Glomerular endothelial cell (primary cell): ENCODE results near the gene SUSD4. TPM values are rescaled to one million over a fixed set of nuclear protein-coding genes. Genes with fewer than 3 reads are reported as not detected.

Experiments used
- DNase-seq: peaks from one replicate; pipeline ENCODE4 v3.0.0-alpha.2; 2011; ENCODE audit warnings: low read depth, low spot score; ENCODE audit errors: extremely low read depth
- total RNA-seq: library from RNA; depleted of rRNA; stranded (reverse); fragments of >200 nt; gene quantifications from 2 replicates; pipeline ENCODE4 v1.2.3, GENCODE V29; 2015

The SUSD4 gene
- total RNA-seq, 1 donor from 2014 or later, result not detected

DNA sequence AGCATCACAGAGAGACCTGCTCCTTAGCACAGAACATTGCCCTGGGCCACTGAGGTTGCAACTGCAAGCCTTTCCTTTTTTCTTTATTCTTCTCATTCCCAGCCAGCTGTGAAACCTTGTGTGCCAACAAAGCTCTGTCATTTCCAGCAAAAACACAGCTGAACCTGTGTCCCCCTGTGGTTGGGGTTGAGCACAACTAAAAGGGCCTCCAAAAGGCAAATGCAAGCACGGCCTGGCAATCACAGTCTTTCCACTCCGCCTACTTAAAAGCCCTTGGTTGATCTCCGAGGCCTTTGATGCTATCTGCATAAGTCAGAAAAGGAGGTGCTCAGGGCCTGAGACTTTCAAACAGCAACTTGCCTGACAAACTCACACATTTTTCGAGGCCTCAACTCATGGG is 32.7 kb downstream of the SUSD4 start:
- DNase-seq, result no peak

DNA sequence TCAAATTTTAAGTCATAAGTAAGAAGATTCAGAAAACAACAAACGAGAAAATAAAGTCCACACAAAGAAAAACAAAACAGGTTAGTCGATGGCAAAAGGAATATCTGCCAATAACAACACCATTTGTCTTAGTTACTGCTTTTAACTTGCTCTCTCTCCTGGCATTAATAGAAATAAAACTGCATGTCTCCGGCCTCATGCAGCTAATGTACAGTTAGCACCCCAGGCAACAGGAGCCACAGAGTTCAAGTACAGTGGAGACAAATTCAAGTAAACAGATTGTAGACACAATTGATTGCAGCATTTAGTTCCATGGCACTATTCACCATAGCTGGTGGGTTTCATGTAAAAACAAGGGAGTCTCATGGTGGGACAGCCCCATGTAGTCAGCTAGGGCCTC is 33.5 kb downstream of the SUSD4 start:
- no peak for DNase-seq

DNA sequence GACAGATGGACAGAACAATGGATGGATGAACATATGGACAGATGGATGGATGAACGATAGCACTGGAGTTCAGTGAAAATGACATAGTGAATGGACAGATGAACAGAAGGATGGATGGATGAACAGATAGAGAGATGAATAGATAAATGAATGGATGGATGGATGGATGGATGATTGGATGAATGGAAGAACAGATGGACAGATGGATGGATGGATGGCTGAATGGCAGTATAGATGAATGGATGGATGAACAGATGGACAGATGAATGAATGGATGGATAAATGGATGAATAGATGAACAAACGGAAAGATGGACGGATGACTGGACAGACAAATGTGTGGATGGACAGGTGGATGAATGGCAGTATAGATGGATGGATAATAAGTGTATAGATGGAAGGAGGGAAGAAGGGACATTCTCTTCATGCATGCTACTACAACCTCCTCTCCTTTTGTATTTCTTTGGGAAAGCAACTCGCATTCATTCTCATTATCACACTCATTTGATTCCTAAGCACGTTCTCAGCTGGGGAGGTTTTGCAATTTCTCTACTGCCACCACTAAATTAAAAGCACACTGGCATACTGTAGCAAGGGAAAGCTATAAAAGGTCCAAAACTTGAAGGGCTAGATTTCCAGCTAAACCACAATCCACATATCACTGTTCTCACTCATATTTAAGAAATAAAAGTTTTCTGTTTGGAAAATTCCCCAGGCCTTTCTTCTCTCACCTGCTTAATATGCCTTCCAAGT is 34.1 kb downstream of the SUSD4 start:
- no peak for DNase-seq

DNA sequence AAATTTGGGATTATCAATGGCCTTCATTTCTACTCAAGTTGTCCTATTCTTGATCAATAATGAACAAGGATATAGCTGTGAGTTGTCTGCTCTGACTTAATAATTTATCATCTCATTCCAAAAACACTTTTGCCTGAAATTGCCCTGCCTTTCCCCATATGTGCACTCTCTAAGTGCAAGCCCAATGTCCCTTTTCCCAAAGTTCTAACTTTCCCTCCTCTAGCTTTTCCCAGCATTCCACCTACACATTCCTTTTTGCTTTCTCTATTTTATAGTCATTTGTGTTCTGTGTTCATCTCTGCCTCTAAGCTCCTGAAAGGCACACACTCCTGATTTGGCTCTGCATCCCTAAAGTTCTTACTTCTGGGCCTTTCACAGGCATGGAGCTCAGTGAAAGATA is 34.7 kb downstream of the SUSD4 start:
- DNase-seq, result no peak

DNA sequence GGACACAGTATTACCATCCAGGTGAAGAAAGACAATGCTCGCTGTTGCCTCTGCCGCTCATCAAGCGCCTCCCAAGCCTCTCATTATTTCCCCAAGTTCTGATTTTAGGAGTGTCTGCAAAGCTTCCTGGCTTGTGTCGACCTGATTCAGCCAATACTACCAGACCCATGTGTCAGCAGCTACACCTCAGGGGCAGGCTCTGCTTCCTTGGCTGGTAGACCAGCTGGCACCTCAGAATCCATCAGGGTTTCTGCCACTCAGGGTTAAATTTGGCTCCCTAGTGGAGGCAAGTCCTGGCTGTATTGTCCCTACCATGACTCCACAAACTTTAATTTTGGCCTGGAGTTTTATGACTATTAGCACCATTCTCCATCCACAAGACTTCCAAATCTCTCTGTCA is 35.4 kb downstream of the SUSD4 start:
- no peak for DNase-seq

DNA sequence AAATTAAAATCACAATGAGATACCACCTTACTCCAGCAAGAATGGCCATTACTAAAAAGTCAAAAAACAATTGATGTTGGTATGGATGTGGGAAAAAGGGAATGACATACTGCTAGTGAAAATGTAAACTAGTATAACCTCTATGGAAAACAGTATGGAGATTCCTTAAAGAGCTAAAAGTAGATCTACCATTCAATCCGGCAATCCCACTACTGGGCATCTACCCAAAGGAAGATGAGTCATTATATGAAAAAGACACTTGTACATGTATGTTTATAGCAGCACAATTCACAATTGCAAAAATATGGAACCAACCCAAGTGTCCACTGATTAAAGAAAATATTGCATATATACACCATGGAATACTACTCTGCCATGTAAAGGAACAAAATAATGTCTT is 37.2 kb downstream of the SUSD4 start:
- no peak for DNase-seq

DNA sequence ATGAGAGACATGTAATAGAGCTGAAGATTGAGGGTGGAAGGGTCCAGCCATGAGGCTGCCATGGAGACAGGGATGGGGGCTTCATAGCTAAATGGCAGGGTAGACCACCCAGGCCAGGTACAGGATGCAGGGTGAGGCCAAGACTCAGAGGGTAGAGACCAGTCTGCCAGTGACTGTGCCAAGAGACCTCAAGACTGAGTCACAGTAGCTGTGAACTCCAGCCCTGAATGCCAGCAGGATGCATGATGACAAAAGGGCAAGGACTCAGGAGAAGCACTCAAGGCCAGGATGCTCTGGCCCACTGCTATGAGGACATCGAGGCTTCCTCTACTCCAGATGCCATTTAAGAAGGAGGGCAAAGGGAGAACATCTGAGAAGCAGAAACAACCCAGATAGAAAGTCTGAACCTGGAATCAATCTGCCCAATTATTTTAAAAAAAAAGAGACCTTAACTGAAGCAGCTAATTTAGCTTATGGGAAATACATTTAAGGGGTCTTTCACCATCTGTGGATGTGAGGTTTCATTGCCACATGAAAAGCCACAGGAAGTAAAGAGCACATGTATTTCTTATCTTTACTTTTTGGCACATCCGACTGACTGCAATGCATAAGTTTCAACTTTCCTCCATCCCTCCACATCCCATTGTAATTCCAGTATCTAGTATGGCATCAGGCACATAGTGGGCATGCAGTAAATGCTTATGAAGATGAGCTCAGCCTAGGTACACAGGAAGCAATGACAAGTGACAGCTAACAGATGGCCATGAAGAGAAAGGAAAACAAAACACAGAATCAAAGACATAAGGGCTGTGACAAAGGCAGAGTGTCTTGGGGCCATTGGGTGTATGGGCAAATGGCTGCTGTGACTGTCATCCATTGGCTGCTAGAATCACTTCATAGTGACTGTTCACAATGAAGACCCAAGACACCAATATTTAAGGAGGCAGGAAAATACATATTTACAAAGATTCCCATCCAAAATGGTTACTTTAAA is 40.2 kb downstream of the SUSD4 start:
- no peak for DNase-seq

DNA sequence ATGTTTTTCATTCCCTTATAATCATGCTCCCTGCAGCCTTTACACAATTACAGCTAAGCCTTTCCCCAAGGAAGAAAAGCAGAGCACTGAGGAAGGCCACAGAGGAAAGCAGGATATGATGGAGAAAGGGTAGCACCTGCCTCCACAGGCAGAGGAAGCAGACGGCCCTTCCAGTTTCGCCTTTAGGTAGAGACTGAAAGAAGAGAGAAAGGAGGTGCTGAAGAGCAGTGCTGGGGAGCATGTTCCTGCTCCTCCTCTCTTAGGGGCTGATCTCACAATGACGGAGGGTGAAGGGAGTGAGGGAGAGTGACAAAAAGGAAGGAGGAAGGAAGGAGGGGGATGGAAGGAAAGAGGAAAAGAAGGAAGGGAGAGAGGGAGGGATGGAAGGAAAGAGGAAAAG is 41.1 kb downstream of the SUSD4 start:
- no peak for DNase-seq

DNA sequence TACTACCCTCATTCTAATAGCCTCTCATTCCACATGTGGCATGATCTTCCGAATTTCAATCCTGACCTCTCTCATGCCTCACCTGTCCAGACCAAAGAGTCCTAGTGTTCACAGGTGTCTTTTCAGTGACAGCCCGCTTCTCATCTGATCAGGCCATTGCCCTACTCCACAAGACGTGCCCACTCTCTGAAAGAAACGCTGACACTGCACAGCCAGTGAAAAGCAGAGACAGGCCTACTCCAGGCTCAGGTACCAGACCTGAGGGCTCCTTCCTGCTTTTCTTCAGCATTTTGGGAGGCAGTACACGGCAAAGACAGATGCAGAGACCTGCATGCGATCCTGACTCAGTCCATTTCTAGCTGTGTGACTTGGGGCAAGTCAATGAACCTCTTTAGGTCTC is 43.0 kb downstream of the SUSD4 start:
- no peak for DNase-seq

DNA sequence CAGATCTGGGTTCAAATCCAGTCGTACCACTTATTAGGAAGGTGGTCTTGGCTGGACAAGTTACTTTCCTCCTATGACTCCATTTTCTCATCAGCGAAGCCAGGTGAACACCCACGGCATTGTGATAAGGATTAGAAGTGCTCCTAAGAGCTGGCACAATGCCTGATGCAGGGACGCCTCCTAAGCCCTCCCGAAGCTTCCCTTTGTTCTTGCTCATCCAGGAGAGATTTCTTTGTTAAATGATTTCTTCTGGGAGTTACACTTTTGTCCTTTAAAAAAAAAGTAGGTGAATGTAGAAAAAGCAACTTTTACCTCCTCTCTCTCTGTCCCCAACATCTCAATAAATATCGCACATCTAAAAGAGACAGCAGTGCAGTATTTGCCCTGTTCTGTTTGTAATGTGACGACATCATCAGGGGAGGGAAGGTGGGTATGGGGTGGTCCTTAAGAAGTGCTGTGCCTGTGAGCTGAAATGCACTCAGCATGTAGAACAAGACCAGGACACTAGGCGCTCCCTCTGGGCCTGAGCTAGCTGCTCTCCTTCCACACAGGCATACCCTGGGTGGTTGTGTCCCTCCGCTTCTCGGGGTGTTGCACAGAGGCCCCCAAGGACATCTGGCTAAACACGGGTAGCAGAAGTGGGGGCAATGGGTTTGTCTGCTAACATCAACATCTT is 43.9 kb downstream of the SUSD4 start:
- no peak for DNase-seq

DNA sequence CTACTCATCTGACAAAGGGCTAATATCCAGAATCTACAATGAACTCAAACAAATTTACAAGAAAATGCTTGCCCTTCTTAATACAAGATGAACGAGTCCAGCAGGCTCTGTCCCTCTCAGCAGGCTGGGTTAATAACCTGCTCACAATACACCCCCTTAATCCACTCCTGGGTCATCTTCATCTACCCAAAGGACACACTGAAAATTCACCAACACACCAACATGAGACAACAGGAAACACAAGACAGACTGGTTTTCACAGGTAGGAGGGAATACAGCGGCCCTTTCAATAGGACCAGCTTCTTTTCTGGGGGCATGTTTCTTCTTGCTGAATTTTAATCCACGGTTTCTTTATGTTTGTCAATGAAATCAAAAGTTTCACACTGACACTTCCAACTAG is 44.6 kb downstream of the SUSD4 start:
- DNase-seq, result no peak

DNA sequence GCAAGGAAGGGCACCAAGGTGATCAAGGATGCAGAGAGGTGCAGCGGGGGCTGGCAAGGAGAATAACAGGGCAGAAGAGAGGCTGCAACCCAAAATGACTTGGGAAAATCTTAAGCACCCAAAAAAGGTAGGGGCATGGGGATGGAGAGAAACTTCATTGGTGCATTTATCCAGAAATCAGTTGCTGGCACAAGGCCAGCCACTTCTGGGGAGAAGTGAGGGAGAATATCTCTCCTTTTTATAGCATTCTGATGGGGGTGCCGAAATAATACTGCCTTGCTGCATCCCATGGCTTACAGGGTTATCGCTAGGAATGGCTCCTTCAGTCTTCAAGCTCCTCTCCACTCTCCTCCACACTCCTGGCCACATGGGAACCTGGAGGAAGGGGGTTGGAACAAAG is 47.9 kb downstream of the SUSD4 start:
- no peak for DNase-seq

DNA sequence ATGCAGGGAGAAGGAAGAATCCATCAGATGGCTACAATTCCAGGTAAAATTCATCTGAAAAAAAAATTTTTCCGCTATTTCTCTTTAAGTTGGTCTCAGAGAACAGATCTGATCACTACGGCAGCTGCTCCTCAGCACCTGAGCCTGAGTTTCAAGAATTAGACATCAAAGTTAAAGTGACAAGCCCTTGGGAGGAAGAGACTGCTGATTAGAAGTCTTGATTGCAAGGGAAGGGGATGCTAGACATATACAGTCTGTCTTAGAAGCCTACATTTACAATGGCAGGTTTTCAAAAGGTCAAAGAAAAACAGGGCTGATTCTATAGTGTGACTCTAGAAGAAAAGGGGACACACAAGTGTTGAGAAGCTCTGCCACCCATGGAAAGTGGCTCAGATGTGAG is 48.3 kb downstream of the SUSD4 start:
- DNase-seq, result no peak

DNA sequence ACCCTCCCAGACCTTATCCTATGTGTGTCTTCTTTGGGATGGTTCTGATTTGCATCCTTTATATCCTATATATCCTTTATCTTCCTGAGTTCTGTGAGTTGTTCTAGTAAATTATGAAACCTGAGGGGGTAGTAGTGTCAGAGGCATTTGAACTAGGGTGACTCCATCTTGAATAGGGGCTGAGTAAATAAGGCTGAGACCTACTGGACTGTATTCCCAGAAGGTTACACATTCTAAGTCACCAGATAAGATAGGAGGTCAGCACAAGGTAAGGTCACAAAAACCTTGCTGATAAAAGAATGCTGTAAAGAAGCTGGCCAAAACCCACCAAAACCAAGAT is 50.6 kb downstream of the SUSD4 start:
- DNase-seq, result no peak

DNA sequence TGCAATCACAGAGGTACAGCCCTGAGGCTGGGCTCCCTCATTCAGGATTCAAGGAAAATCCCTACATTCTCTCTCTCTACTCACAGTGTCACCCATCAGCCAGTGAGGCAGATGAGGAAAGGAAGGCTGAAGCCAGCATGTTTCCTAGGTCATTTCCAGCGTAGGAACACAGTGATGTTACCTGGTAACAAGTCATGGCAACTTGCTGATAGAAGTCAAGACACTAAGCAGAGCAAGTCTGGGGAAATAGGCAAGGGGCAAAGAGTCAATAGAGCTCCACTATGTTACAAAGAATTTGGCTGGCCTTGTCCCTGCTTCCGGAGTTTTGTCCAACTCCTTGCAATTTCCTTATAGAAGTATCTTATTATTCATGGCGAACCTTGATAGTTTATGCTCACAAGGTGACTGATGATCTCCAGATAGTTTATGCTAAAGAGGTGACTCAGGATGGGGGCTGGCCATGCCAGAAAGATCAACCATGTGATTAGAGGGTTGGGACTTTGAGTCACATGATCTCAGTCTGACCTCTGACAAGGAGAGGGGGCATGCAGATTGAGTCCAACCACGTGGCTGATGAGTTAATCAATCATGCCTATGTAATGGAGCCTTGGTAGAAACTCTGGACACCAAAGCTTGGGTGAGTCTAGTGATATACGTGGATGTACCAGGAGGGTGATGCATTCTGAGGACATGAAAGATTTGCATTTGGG is 51.1 kb downstream of the SUSD4 start:
- no peak for DNase-seq

DNA sequence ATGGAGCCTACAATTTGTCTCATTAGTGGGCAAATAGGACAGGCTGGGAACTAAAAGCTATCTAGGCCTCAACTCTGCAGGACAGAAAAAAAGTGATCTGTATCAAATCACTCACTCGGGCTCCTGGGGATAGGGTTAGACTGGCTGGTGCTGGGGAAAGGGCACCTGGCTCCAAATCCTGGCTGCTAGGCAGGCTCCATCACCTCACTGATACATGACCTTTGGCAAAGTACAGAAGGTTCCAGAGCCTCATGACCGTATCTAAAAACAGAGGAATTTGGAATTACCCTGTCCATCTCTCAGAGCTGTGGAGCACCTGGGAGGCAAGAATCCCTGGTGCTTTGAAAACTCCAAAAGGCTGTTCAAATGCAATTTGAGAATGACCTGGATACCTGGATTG is 51.7 kb downstream of the SUSD4 start:
- DNase-seq, result no peak

DNA sequence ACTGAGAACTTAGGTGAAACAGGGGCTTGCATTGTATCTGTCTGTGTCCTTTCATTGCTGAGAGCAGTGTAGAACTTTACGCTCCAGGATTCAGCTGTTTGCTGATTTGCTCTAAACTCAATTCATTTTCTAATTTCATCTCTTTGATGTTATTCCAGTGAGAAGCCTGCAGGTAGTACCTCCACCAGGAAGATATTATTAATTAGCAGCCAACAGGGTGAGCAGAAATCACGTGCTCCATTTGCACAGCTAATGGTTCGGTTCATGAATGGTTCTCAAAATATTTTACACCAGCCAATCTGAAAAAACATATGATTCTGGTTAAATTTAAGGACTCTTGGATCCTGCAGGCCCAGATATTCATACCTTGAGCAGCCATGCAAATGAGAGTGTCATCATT is 52.1 kb downstream of the SUSD4 start:
- DNase-seq, result no peak

DNA sequence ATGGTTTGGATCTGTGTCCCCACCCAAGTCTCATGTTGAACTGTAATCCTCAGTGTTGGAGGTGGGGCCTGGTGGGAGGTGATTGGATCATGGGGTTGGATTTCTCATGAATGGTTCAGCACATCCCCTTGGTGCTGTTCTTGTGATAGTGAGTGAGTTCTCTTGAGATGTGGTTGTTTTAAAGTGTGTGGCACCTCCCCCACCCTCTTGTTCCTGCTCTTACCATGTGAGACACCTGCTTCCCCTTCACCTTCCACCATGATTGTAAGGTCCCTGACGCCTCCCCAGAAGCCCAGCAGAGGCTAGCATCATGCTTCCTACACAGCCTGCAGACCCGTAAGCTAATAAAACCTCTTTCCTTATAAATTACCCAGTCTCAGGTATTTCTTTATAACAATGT is 55.8 kb downstream of the SUSD4 start:
- DNase-seq, result no peak

DNA sequence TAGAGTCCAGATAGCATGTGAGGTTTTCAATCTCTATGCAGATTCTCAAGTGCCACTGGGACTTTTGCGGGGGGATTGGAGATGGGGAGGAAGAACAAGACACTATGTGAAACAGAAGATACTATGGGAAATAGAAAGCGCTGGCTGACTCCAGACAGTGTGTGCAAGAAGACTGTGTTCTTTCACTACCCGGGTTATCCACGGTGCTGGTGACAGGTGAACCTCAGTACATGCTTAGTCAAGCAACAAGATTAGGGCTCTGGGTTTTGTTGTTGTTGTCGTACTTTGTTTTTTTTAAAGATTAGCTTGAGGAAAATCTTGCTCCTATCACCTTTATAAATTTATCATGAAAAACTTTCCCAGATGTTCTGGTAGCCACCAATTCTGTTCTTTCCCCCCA is 56.4 kb downstream of the SUSD4 start:
- no peak for DNase-seq

DNA sequence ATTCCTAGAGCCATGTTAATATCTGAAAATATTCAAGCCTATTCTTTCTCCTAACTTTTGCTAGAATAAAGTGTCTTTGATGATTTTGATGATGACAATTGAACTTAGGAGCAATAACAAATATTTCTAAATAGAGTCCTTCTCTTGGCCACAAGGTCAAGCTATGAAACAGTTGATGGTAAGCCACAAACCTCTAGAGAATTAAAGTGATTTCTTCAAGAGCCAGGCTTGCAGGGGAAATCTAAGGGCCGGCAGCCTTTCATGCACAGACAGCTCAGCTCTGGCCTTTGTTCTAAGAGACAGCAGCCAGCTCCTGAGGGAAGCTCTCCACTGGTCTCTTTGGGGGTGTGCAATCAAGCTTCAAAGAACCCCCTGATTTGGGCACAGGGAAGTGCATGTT is 59.0 kb downstream of the SUSD4 start:
- DNase-seq, result no peak

DNA sequence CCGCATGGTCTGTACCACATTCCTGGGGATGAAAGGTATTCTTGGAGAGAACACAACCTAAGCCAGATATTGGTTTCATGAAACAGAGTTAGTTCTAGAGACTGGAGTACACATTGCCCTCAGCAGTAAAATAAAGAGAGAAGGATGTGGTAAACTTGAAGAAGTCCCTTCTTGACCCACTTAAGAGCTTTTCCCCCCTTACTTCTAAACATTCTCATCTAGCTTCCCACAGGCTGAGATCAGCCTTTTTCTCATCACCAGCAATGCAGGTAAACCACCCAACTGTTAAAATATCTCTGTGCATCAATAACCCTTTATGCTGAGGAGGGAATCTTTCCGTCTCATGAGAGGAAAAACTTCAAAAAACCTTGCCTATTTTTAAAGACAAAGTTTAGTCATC is 62.6 kb downstream of the SUSD4 start:
- DNase-seq, result no peak
